ENCODE measurements around the gene DDX39B. TPM values are rescaled to one million over a fixed set of nuclear protein-coding genes. Genes with fewer than 3 reads are reported as not detected.

The DDX39B gene
- total and polyA plus RNA-seq, 2 of the 4 experiments (the other 2 are of a cell fraction) = 371 to 796 TPM

GRCh38 chr6:31572041-31572911 lies 30.5 kb upstream of the DDX39B start, which contains the start of gene LTA:
Gene LTA (plus strand): TSS chr6:31572289. CDS start chr6:31572743, 454 bp downstream.
- POLR2A ChIA-PET (ENCODE audit: unreplicated experiment) = no interaction called here
- H3K36me3 ChIP-seq (ENCODE audit: control insufficient read depth, insufficient read depth, low read length) = no peaks in the 10 kb centered on the region
- H3K4me1 ChIP-seq (ENCODE audit: control insufficient read depth, insufficient read depth, low read length) = no peaks in the 10 kb centered on the region
- H3K79me1 ChIP-seq (ENCODE audit: low read depth in 1 of 2, low read length in 2 of 2) = no peaks in the 10 kb centered on the region
- H2AK9ac ChIP-seq (replicated peaks; ENCODE audit: low read depth, low read length, poor library complexity) = no peak within 1 kb of the TSS
- H3K18ac ChIP-seq (ENCODE audit: low read depth, low read length) = no peak within 1 kb of the TSS
- no peak within 1 kb of the TSS for H3K4me3 ChIP-seq (ENCODE audit: insufficient read depth, low read depth, low read length)
- no peak within 1 kb of the TSS for H2BK20ac ChIP-seq (ENCODE audit: low read depth, low read length)
- H3K27me3 ChIP-seq (ENCODE audit: control insufficient read depth, insufficient read depth, low read length) = peaks cover 43% of the 10 kb centered on the region
- no peaks in the 10 kb centered on the region for H3K9me1 ChIP-seq (ENCODE audit: insufficient read depth, low read length)
- CTCF ChIA-PET = no interaction called here
- no peak within 1 kb of the TSS for H3K23ac ChIP-seq (ENCODE audit: low read depth, low read length)
- peak within 1 kb of the TSS; percentile 51 for H2AFZ ChIP-seq (replicated peaks; ENCODE audit: low read length, poor library complexity)
- H3K4me2 ChIP-seq (ENCODE audit: low read depth, low read length) = no peak within 1 kb of the TSS
- DNase-seq (no peak), ATAC-seq (ENCODE audit: low read depth) (no peak)
- H3K4ac ChIP-seq (ENCODE audit: low read depth, low read length) = no peak within 1 kb of the TSS
- no peak within 1 kb of the TSS for H4K8ac ChIP-seq (ENCODE audit: low read depth in 2 of 2, low read length in 2 of 2)
- H2BK120ac ChIP-seq (ENCODE audit: low read depth, low read length) = no peak within 1 kb of the TSS
- no peak within 1 kb of the TSS for H4K91ac ChIP-seq (ENCODE audit: insufficient read depth, low read depth, low read length)
- no peak within 1 kb of the TSS for H2BK5ac ChIP-seq (ENCODE audit: low read depth, low read length, poor library complexity, severe bottlenecking)
- H3K14ac ChIP-seq (replicated peaks; ENCODE audit: low read depth, low read length) = no peak within 1 kb of the TSS
- no peak within 1 kb of the TSS for H3K27ac ChIP-seq (ENCODE audit: insufficient read depth, low read length)
- H3K9me3 ChIP-seq (ENCODE audit: control insufficient read depth, insufficient read depth, low read length) = no peaks in the 10 kb centered on the region
- no peak within 1 kb of the TSS for H2BK15ac ChIP-seq (ENCODE audit: low read depth, low read length)
- in situ Hi-C loops (cut with MboI; ENCODE audit: low sequenced_read_pairs) (no loop called here), dilution Hi-C loops (cut with HindIII; ENCODE audit: low sequenced_read_pairs, unreplicated experiment) (no loop called here), intact Hi-C loops (cut with micrococcal nuclease) (no loop called here)
- 74% methylated on average over 13 of the region's 27 CpGs; no CpG with 5 or more reads in 1 of the 2 experiments for WGBS, 2 experiments (ENCODE audit: extremely low coverage in 2 of 2, insufficient read length in 1 of 2)
- H3K56ac ChIP-seq (ENCODE audit: extremely low read depth, insufficient read depth, low read length) = no peak within 1 kb of the TSS
- H2AK5ac ChIP-seq (ENCODE audit: low read depth, low read length) = no peak within 1 kb of the TSS
- no peak within 1 kb of the TSS for H3K9ac ChIP-seq (ENCODE audit: low read depth, low read length)
- no TSS peak for BruUV-seq (replicated peaks)
- H4K20me1 ChIP-seq (ENCODE audit: insufficient read depth, low read length) = no peaks in the 10 kb centered on the region
- TF ChIP-seq ELK1 (IDR thresholded peaks at IDR 0.05; ENCODE audit: borderline replicate concordance, low read depth, low read length) (no peak), CHD1 (IDR thresholded peaks at IDR 0.05; ENCODE audit: low read depth, low read length) (no peak), RCOR1 (IDR thresholded peaks at IDR 0.05; ENCODE audit: insufficient replicate concordance, low read length) (no peak), RAD21 (IDR thresholded peaks at IDR 0.05; ENCODE audit: low read length) (no peak), MXI1 (IDR thresholded peaks at IDR 0.05; ENCODE audit: borderline replicate concordance, low read depth, low read length) (no peak), CTCF (conservative IDR thresholded peaks at IDR 0.05; ENCODE audit: low read depth, low read length) (no peak), FOS (IDR thresholded peaks at IDR 0.05; ENCODE audit: low read depth, low read length) (no peak), MAFK (IDR thresholded peaks at IDR 0.05; ENCODE audit: low read depth, low read length) (no peak), CEBPB (IDR thresholded peaks at IDR 0.05; ENCODE audit: low read depth, low read length) (no peak), RFX5 (IDR thresholded peaks at IDR 0.05; ENCODE audit: low read depth, low read length) (no peak), POLR2A (IDR thresholded peaks at IDR 0.05; ENCODE audit: low read depth, low read length) (no peak), NFE2L2 (IDR thresholded peaks at IDR 0.05; ENCODE audit: low read depth, low read length) (no peak), USF2 (IDR thresholded peaks at IDR 0.05; ENCODE audit: low read depth, low read length) (no peak), SMC3 (IDR thresholded peaks at IDR 0.05; ENCODE audit: low read depth, low read length) (no peak), BHLHE40 (IDR thresholded peaks at IDR 0.05; ENCODE audit: low read depth, low read length) (no peak)
- no peak within 1 kb of the TSS for H4K5ac ChIP-seq (ENCODE audit: low read depth, low read length)
